RCC 7860 (cell line): Measurements from ENCODE around the gene ZSWIM6.

ENCODE experiments used
- DNase-seq: peaks from one replicate; pipeline ENCODE4 v3.0.0-alpha.2; 2015; ENCODE audit warnings: low spot score
- FAIRE-seq: peaks from 2 replicates; lab custom pipeline; 2012; peaks lifted over from hg19 to GRCh38; lab: Jason Lieb, UNC

Gene ZSWIM6

GRCh38 chr5:61429906-61430305 lies 97.8 kb downstream of the ZSWIM6 start:
- FAIRE-seq (no peak), DNase-seq (no peak)

DNA sequence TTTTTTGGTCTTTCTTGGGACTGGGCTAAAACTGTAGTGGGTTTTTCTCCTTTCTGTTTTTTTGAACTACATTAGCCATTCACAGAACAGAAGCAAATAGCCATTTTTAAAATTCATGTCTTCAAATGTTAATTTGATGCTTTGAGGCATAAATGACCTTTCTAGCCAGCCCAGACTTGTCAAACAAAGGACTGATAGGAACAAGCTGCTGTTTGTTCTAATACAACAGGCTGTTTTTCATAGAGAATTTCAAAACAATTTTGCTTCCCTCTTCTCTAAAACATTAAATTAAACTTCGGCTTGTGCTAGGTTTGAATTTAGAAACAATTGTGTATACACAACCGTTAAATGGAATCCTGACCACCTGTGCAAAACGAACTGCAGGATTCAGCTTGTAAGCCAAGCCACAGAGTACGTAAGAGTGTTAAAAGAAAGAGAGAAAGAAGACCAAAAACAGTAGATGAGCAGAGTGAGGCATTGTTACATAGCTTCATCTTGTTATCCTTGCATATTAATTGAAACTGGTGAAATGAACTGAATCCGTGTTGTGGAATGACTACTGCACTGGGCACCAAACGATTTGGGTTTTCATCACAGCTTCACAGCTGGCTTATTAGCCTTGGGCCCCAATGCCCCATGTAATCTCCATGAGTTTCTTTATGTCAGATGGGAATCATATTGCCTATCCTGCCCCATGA lies 100.0 kb downstream of the ZSWIM6 start:
- no peak for DNase-seq
- no peak for FAIRE-seq

- FAIRE-seq (no peak), DNase-seq (no peak)
These were observed 103.3 kb downstream of the ZSWIM6 start for GRCh38 chr5:61435368-61435767.

- DNase-seq = no peak
- no peak for FAIRE-seq
These were observed 106.4 kb downstream of the ZSWIM6 start for GRCh38 chr5:61438298-61438970.

DNA sequence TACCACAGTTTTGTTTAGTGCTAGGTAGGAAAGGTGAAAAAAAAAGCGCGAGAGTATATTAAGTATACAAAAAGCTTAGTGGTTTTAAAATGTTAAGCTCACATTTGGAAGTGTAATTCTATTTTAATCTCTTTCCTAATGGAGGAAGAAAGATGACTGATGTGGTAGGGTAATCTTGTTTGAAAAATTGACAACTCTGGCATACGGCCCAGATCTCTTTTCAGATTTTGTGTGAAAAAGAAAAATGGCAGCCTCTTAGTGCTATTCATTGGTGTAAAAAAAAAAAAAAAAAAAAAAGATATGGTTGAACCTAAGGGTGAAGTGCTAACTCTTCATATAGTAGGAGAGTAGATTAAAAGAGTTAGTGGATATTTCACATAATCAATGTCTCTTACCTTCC lies 108.0 kb downstream of the ZSWIM6 start:
- FAIRE-seq (no peak), DNase-seq (no peak)

DNA sequence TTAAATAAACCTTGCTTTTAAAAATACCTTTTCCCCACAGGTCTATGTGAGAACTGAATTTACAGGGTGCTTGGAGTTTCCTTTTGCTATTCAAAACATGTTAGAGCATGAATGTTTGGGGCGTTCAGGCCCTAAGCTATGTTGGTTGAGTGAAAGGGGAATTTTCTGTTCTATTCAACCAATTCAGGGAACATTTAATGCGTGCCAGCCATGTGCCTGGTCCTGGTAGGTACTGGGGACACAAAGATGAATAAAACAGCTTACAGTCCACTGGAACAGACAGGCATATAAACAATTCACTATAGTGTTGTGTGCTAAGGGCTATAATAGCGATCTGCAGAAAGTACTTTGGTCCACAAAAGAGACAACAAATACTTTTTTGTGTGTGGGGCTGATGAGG lies 108.5 kb downstream of the ZSWIM6 start:
- DNase-seq (no peak), FAIRE-seq (no peak)

DNA sequence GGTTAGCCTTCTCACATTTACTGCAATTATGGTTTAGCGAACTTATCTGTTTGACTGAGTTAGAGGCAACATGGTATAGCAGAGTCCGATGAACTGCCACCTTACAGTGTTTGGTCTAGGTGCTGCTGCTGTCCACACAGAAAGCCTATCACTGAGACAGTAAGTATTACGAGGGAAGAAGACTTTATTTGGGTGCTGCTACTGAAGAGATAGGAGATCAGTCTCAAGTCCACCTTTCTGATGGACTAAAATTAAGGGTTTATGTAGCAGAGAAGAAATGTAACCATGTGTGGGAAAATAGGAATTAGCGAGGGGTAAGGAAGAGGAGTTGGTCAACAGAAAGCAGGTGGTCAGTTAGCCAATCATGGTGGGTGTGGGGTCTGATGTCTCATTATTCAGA lies 109.7 kb downstream of the ZSWIM6 start:
- no peak for DNase-seq
- no peak for FAIRE-seq

DNA sequence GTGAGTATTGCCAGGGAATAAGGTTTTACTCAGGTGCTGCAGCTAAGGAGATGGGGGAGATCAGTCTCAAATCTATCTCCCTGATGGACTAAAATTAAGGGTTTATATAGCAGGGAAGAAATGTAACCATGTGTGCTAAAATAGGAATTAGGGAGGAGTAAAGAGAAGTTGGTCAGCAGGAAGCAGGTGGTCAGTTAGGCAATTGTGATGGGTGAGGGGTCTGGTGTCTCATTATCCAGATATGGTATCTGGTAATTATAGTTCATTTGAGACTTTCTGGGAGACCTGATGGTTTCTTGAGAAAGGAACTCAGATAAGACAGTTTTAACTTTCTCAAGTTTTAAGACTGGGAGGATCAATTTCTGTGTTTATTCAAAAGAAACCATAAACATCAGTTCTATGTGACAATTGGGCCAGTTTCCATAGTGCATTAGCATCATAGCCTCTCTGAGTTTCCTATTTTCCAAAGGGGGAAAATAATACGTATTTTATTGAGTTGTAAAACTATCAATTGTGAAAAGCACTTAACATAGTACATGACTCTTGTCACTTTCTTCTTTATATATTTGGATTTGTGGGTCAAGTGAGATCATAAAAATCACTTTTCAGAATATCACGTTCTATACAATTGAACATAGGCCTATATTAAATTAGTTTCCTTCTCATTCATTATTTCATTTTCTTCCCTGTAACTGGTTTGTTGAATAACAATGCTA lies 115.9 kb downstream of the ZSWIM6 start:
- FAIRE-seq = no peak
- DNase-seq = no peak

DNA sequence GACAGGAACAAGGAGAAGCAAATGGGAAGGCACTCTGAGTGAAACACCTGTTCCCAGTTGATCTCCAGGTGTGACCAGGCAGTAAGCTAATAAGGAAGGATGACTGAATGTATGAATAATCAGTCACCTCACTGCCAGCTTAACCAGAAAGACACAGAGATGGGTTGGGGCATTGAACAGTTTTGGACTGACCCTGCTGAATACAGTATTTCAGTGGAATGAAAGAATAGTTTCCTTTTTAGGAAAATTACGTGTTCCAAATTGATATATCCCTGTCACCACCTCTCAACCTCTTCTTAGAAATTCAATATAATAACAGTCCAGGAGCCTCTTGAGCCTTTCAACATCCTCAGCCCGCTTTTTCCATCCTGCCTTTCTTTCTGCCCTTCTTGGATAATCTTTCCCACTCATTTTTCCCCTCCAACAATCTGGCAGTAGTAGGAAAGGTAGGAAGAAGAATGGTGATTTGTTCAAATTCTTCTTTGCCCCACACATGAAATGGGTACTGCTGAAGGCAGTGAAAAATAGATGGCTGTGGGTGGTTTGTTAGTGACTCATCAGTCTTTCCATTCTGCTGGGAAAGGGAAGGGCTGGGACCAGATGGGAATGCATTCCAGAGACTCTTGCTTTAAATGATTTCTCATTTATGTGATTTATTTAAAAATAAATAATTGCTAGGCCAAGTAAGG lies 117.9 kb downstream of the ZSWIM6 start:
- peak; percentile 36 for DNase-seq
- FAIRE-seq = peak; percentile 80

DNA sequence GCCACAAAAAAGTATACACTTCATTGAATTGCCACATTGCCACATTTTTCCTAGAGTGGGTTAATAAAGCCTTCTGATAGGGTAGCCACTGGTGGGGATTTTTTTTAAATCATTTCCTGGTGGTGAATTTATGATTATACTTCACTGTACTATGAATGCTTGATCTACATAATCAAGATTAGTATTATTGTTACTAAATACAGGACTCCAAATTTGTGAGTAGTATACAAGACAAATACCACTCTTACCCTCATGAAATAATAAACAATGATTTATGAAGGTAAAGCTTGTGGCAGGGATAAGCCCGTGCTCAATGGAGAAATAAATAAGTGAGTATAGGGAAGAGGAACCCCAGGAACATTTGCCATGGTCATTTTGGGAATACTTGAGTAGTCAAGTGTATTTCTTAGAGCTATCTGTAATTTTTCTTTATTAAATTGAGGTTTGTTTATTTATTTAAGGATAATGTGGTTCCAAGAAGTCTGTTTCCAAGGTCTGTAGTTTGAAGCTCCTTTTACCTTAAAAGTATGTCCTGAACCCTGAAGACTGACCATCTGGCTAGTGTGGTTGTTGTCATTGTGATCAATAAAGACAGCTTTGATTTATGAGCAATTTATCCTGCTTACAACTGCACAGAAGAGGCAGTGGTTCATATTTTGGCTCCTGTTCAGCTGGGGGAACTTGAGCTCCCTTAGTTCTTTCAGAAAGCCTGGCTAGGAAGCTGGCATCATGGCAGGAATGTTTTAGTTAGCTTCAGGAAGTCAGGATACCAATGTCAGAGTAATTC lies 118.6 kb downstream of the ZSWIM6 start:
- FAIRE-seq = no peak
- DNase-seq = no peak

DNA sequence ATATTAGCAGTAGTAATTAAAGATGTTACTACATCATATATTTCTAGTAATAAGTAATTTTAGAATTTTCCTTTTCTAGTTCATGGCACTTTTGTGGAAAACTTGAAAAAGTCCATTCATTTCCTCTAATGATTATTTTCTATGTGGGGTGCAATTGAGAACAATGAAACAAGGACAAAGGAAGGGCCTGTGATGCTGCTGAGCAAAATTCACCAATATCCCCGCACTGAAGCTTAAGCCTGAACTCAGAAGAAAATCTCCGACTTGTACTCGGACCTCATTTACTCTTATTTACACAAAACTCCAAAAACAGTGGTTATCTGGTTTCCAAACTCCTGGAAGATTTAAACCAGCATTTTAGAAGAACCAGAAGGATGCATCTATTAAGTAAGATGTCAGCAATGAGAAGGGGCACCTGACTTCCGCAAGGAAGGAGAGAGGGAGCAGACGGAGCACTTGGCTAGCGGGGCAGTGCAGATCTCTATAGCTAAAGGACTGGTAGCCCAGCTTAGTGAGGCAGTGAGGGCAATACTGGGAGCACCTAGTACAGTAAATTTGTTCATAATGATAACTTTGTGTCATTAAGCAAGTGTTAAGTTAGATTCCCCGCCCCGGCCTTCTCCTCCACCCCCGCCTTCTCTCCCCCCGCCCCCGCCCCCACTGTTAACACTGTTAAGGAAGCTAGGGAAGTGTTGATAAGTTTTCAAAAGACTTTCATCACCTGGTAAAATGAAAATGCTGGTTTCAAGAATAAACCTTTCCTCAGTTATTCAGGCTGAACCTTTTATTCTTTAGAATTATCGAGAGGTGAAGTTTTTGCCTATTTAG lies 123.3 kb downstream of the ZSWIM6 start:
- no peak for DNase-seq
- no peak for FAIRE-seq

DNA sequence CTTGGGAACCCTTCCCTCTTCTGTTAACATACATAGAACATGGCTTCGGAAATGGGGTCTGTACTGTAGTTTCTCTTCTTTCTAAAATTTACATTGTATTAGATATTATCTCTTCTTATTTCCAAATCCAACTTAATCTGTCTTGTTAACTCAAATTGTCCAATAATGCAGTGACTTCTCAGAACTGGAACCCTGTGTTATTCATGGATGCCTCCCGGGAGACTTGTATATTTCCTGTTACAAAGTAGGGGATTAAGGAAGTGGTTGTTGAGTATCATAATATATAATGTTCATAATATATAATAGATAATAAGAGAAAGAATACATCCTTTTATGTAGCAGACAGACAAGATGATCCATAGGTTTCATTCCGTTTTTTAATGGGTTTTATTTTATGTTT lies 128.4 kb downstream of the ZSWIM6 start:
- DNase-seq = no peak
- FAIRE-seq = no peak

GRCh38 chr5:61461417-61461816 lies 129.4 kb downstream of the ZSWIM6 start:
- FAIRE-seq (no peak), DNase-seq (no peak)

DNA sequence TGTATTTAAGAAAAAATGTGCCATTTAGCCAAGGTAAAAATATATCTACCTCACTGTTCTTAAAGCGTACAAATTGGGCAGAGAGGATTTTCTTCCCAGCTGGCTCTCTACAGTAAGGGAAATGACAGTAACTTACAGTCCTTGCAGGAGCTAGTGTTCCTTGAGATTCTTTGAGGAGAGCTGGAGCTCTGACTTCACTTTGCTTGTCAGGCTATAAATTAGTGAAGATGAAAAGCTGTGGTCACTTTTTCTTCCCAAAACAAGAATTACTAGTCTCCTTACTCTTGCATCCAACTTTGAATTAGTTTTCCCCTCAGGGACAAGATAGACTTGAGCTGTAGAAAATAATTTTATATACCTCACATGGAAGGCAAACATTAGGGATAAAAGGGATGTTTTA lies 129.9 kb downstream of the ZSWIM6 start:
- DNase-seq (no peak), FAIRE-seq (no peak)

- no peak for DNase-seq
- no peak for FAIRE-seq
These were observed 131.5 kb downstream of the ZSWIM6 start for GRCh38 chr5:61463596-61463995.

- FAIRE-seq (no peak), DNase-seq (no peak)
These were observed 132.5 kb downstream of the ZSWIM6 start for GRCh38 chr5:61464512-61464911.

DNA sequence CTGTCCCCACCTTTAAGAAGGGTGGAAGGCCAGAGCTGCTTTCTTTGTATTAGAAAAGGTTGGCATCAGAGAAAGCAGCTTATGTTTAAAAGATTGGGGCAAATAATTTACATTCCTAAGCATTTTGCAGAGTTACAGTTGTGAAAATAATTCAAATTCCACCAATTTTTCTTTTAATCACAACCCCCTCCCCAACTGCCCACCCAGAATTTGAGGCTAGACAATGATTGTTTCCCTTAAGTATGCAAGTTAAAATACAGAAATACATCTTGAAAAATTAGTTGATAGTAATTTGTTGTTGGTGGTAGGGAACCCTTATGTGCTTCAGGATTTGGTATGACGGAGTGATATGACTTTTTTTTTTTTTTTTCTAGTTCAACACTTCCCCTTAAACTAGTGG lies 133.0 kb downstream of the ZSWIM6 start:
- no peak for FAIRE-seq

DNA sequence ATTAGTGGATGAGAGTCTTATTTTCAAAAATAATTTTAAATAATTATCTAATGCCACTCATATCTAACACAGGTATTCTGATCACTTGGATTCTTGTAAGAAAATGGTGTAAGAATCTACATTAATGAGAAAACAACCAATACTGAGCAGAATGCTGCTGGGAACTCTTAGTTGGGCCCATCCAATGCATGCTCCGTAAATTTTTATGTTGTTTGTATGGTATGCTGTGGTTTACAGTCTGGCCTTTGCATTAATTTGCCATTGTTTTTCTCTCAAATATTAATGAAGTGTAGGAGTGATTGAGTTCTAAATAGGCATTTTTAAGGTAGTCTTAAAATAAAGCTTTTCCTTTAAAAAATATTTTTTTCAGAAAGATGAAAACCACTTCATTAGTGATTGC lies 133.4 kb downstream of the ZSWIM6 start:
- no peak for FAIRE-seq
- DNase-seq = no peak

More for the DNA sequence above, 133.0 kb downstream of the ZSWIM6 start:
- DNase-seq = no peak

- FAIRE-seq (no peak), DNase-seq (no peak)
These were observed 134.0 kb downstream of the ZSWIM6 start for GRCh38 chr5:61466017-61466416.
